AG04450 (cell line): Measurements from ENCODE around the gene DSE. TPM values are rescaled to one million over a fixed set of nuclear protein-coding genes. Genes with fewer than 3 reads are reported as not detected.
"Not testable (repeated sequence)": the region's sequence is repeated elsewhere in the genome, so short reads cannot be mapped to it uniquely, and the experiment has no call there.

Experiments
- CTCF ChIA-PET: fragments of 300-600, 350-600 bp; formaldehyde crosslinking; extraction: SDS; loops from one replicate; lab custom pipeline; 2022; ENCODE audit warnings: antibody characterized with exemption, inconsistent platforms; lab: Charles Lee
- POLR2A ChIA-PET: fragments of 350-600 bp; formaldehyde crosslinking; extraction: SDS; loops from one replicate; lab custom pipeline; 2021; ENCODE audit warnings: antibody characterized with exemption, inconsistent platforms; lab: Yijun Ruan, JAX
- DNase-seq: peaks from one replicate; pipeline ENCODE4 v3.0.0-alpha.2; 2011; ENCODE audit warnings: low read depth, low spot score
- H3K27ac ChIP-seq: one replicate; pipeline ENCODE4 v1.5.1; 2012; ENCODE audit warnings: low read depth, low read length, control low read depth
- H3K27me3 ChIP-seq: one replicate; pipeline ENCODE4 v1.6.0; 2012; ENCODE audit warnings: low read length; ENCODE audit not compliant: control insufficient read depth, insufficient read depth
- H3K4me3 ChIP-seq: 2 replicates; pipeline ENCODE4 v1.5.1; 2011; ENCODE audit warnings: mild to moderate bottlenecking, low read depth, low read length, control low read depth
- H3K9me3 ChIP-seq: 2 replicates; pipeline ENCODE4 v1.5.1; 2012; ENCODE audit warnings: low read length; ENCODE audit not compliant: control insufficient read depth, insufficient read depth
- CTCF ChIP-seq: IDR thresholded peaks from 2 replicates; pipeline ENCODE4 v1.5.1; 2011; ENCODE audit warnings: low read depth, low read length, control low read depth, inconsistent platforms
- polyA plus RNA-seq: library from polyadenylated mRNA; depleted of rRNA; stranded (reverse); fragments of >200 nt; gene quantifications from 2 replicates; pipeline ENCODE4 v1.2.3, GENCODE V29; 2011

Gene DSE
- polyA plus RNA-seq, 1 experiment, result 86.2 TPM

GRCh38 chr6:116327803-116328527 is 42.8 kb upstream of the DSE start:
- DNase-seq, result no peak
- TF ChIP-seq CTCF, result no peak
- no peaks in the 10 kb centered on the region for H3K27me3 ChIP-seq
- no peak overlapping the region for H3K4me3 ChIP-seq
- H3K27ac ChIP-seq, result no peak overlapping the region
- ChIA-PET CTCF (interaction anchor here (2.5 kb wide), 1 partner anchor 59 kb away, joined by 7 read pairs; no protein-coding TSS in a partner anchor), POLR2A (no interaction called here)
- H3K9me3 ChIP-seq, result no peaks in the 10 kb centered on the region

- Histone ChIP-seq H3K9me3 (no peaks in the 10 kb centered on the region), H3K4me3 (no peak overlapping the region), H3K27me3 (no peaks in the 10 kb centered on the region), H3K27ac (no peak overlapping the region)
- TF ChIP-seq CTCF, result no peak
- CTCF ChIA-PET, result interaction anchor here (0.9 to 2.5 kb wide), 2 partner anchors 41 to 60 kb away, joined by 3 to 7 read pairs; no protein-coding TSS in a partner anchor
- no peak for DNase-seq
- POLR2A ChIA-PET, result interaction anchor here (1.1 to 1.2 kb wide), 2 partner anchors 24 to 43 kb away, joined by 4 read pairs; no protein-coding TSS in a partner anchor
Observed at GRCh38 chr6:116328528-116328903, 42.2 kb upstream of the DSE start.

- H3K9me3 ChIP-seq, result no peaks in the 10 kb centered on the region
- no peak for TF ChIP-seq CTCF
- no peak for DNase-seq
- POLR2A ChIA-PET, result interaction anchor here (1.1 to 1.2 kb wide), 2 partner anchors 24 to 42 kb away, joined by 4 read pairs; no protein-coding TSS in a partner anchor
- no peak overlapping the region for H3K4me3 ChIP-seq
- no peaks in the 10 kb centered on the region for H3K27me3 ChIP-seq
- CTCF ChIA-PET, result interaction anchor here (0.9 to 2.5 kb wide), 2 partner anchors 41 to 60 kb away, joined by 3 to 7 read pairs; no protein-coding TSS in a partner anchor
- H3K27ac ChIP-seq, result no peak overlapping the region
Observed at GRCh38 chr6:116329156-116329555, 41.6 kb upstream of the DSE start.

GRCh38 chr6:116330511-116330910 is 40.2 kb upstream of the DSE start:
- Histone ChIP-seq H3K9me3 (no peaks in the 10 kb centered on the region), H3K27ac (no peak overlapping the region), H3K27me3 (no peaks in the 10 kb centered on the region), H3K4me3 (no peak overlapping the region)
- POLR2A ChIA-PET, result no interaction called here
- no peak for TF ChIP-seq CTCF
- CTCF ChIA-PET, result interaction anchor here (0.8 to 1.2 kb wide), 3 partner anchors 28 to 230 kb away, joined by 3 to 4 read pairs (median 3); no protein-coding TSS in a partner anchor
- no peak for DNase-seq

- TF ChIP-seq CTCF, result no peak
- Histone ChIP-seq H3K27ac (no peak overlapping the region), H3K27me3 (no peaks in the 10 kb centered on the region), H3K9me3 (no peaks in the 10 kb centered on the region), H3K4me3 (no peak overlapping the region)
- no peak for DNase-seq
- ChIA-PET POLR2A (no interaction called here), CTCF (interaction anchor here (1.4 kb wide), 1 partner anchor 229 kb away, joined by 3 read pairs; no protein-coding TSS in a partner anchor)
Observed at GRCh38 chr6:116332096-116332495, 38.7 kb upstream of the DSE start.

- CTCF ChIA-PET, result interaction anchor here (1.0 kb wide), 1 partner anchor 19 kb away, joined by 3 read pairs; no protein-coding TSS in a partner anchor
- H3K27me3 ChIP-seq, POLR2A ChIA-PET, DNase-seq, H3K4me3 ChIP-seq, H3K27ac ChIP-seq, H3K9me3 ChIP-seq: not testable (repeated sequence)
Observed at GRCh38 chr6:116334638-116335409, 35.9 kb upstream of the DSE start.
